HG03354 (cell line): ENCODE results near the gene LTBP1.
"Not testable (repeated sequence)": the region's sequence is repeated elsewhere in the genome, so short reads cannot be mapped to it uniquely, and the experiment has no call there.

Source experiments
- ATAC-seq: cut with Tn5 transposase; IDR thresholded peaks from one replicate; pipeline ENCODE4 v1.9.1; 2021; ENCODE audit warnings: mild to moderate bottlenecking; ENCODE audit not compliant: unreplicated experiment, poor library complexity, severe bottlenecking

Gene LTBP1

GRCh38 chr2:33212151-33212550, 265.4 kb downstream of the LTBP1 start:
- no peak for ATAC-seq

GRCh38 chr2:33213244-33213643, 266.5 kb downstream of the LTBP1 start:
- no peak for ATAC-seq

- no peak for ATAC-seq
Observed at GRCh38 chr2:33213648-33214047, 266.9 kb downstream of the LTBP1 start.

GRCh38 chr2:33214436-33214835, 267.7 kb downstream of the LTBP1 start:
- no peak for ATAC-seq

GRCh38 chr2:33214857-33215256, 268.1 kb downstream of the LTBP1 start:
- no peak for ATAC-seq

GRCh38 chr2:33215299-33215698, 268.5 kb downstream of the LTBP1 start:
- no peak for ATAC-seq

GRCh38 chr2:33215983-33216382, 269.2 kb downstream of the LTBP1 start:
- ATAC-seq: no peak

GRCh38 chr2:33216508-33217182, 269.9 kb downstream of the LTBP1 start:
- ATAC-seq: no peak

- no peak for ATAC-seq
Observed at GRCh38 chr2:33217406-33217805, 270.7 kb downstream of the LTBP1 start.

- ATAC-seq: no peak
Observed at GRCh38 chr2:33219114-33219513, 272.4 kb downstream of the LTBP1 start.

GRCh38 chr2:33219850-33220275, 273.1 kb downstream of the LTBP1 start:
- ATAC-seq: no peak

GRCh38 chr2:33220533-33220932, 273.8 kb downstream of the LTBP1 start:
- no peak for ATAC-seq

- no peak for ATAC-seq
Observed at GRCh38 chr2:33221046-33221784, 274.5 kb downstream of the LTBP1 start.

GRCh38 chr2:33222309-33222708, 275.6 kb downstream of the LTBP1 start:
- ATAC-seq: no peak

- no peak for ATAC-seq
Observed at GRCh38 chr2:33223856-33224255, 277.1 kb downstream of the LTBP1 start.

GRCh38 chr2:33225350-33225749, 278.6 kb downstream of the LTBP1 start:
- ATAC-seq: no peak

- ATAC-seq: no peak
Observed at GRCh38 chr2:33226546-33226945, 279.8 kb downstream of the LTBP1 start.

GRCh38 chr2:33229646-33230045, 282.9 kb downstream of the LTBP1 start:
- no peak for ATAC-seq

GRCh38 chr2:33230195-33230594, 283.4 kb downstream of the LTBP1 start:
- no peak for ATAC-seq

GRCh38 chr2:33230842-33231241, 284.1 kb downstream of the LTBP1 start:
- no peak for ATAC-seq

GRCh38 chr2:33235559-33235958, 288.8 kb downstream of the LTBP1 start:
- not testable (repeated sequence) for ATAC-seq
